T-helper 2 cell treated with Interferon-gamma antibody and Interleukin-4, amounts not matched to agents 100 ng/mL and 5 ng/mL, for 36 hours (primary cell): ENCODE data around the gene BCL11A. TPM values are rescaled to one million over a fixed set of nuclear protein-coding genes. Genes with fewer than 3 reads are reported as not detected.

Source experiments
- intact Hi-C: fragments of 100-400 bp; cut with micrococcal nuclease; formaldehyde crosslinking; loops from one replicate; pipeline ENCODE4 v1.15.1; 2023
- total RNA-seq: library from RNA; stranded (reverse); gene quantifications from 2 replicates; pipeline ENCODE4 v1.2.3, GENCODE V29; 2022

BCL11A gene
- 0.05 TPM in 1 of 2 replicates, not detected in the other for total RNA-seq

- intact Hi-C loops, result no loop called here
Observed at GRCh38 chr2:60553495-60554073, at the start of gene BCL11A. TSS of gene BCL11A (minus strand) at chr2:60553654. CDS start at chr2:60553270, 384 bp downstream.

- intact Hi-C loops, result no loop called here
Observed at GRCh38 chr2:60602828-60603532, 49.5 kb upstream of the BCL11A start.

GRCh38 chr2:60602388-60602787 is 48.9 kb upstream of the BCL11A start:
- intact Hi-C loops, result no loop called here

GRCh38 chr2:60598271-60598670 is 44.8 kb upstream of the BCL11A start:
- intact Hi-C loops, result no loop called here

- intact Hi-C loops, result no loop called here
Observed at GRCh38 chr2:60597346-60597745, 43.9 kb upstream of the BCL11A start.

- intact Hi-C loops, result no loop called here
Observed at GRCh38 chr2:60596411-60596810, 43.0 kb upstream of the BCL11A start.

GRCh38 chr2:60595953-60596352 is 42.5 kb upstream of the BCL11A start:
- intact Hi-C loops, result no loop called here

GRCh38 chr2:60589104-60589503 is 35.6 kb upstream of the BCL11A start:
- intact Hi-C loops, result no loop called here

- intact Hi-C loops, result no loop called here
Observed at GRCh38 chr2:60586081-60586480, 32.6 kb upstream of the BCL11A start.

GRCh38 chr2:60585276-60585675 is 31.8 kb upstream of the BCL11A start:
- intact Hi-C loops, result no loop called here

- intact Hi-C loops, result loop anchor here (5.0 kb wide), 1 partner anchor 1821 kb away; no protein-coding TSS in a partner anchor
Observed at GRCh38 chr2:60583604-60584003, 30.1 kb upstream of the BCL11A start.

GRCh38 chr2:60581433-60582282 is 28.2 kb upstream of the BCL11A start:
- intact Hi-C loops, result loop anchor here (5.0 kb wide), 1 partner anchor 1819 kb away; no protein-coding TSS in a partner anchor

GRCh38 chr2:60577682-60578283 is 24.3 kb upstream of the BCL11A start:
- intact Hi-C loops, result no loop called here

GRCh38 chr2:60573251-60573650 is 19.8 kb upstream of the BCL11A start:
- intact Hi-C loops, result no loop called here

- intact Hi-C loops, result no loop called here
Observed at GRCh38 chr2:60570251-60570650, 16.8 kb upstream of the BCL11A start.

GRCh38 chr2:60569680-60570111 is 16.2 kb upstream of the BCL11A start:
- intact Hi-C loops, result no loop called here

GRCh38 chr2:60567919-60568768 is 14.7 kb upstream of the BCL11A start:
- intact Hi-C loops, result no loop called here

- intact Hi-C loops, result no loop called here
Observed at GRCh38 chr2:60567096-60567495, 13.6 kb upstream of the BCL11A start.

GRCh38 chr2:60565472-60565871 is 12.0 kb upstream of the BCL11A start:
- intact Hi-C loops, result no loop called here
